ENCODE results near the gene GJA9.
A peak's percentile ranks its signal among the peaks of the same experiment; 100 is the strongest.
"Not testable (repeated sequence)": the region's sequence is repeated elsewhere in the genome, so short reads cannot be mapped to it uniquely, and the experiment has no call there.

The GJA9 gene

GRCh38 chr1:38873027-38873969 is 8.1 kb downstream of the GJA9 start, which contains the start of gene MYCBP:
Gene MYCBP, minus strand, starts transcription at chr1:38873348. Its CDS starts 43 bp downstream, at chr1:38873305.
- peak; percentile 78 for DNase-seq (ENCODE audit: low read depth)

DNA sequence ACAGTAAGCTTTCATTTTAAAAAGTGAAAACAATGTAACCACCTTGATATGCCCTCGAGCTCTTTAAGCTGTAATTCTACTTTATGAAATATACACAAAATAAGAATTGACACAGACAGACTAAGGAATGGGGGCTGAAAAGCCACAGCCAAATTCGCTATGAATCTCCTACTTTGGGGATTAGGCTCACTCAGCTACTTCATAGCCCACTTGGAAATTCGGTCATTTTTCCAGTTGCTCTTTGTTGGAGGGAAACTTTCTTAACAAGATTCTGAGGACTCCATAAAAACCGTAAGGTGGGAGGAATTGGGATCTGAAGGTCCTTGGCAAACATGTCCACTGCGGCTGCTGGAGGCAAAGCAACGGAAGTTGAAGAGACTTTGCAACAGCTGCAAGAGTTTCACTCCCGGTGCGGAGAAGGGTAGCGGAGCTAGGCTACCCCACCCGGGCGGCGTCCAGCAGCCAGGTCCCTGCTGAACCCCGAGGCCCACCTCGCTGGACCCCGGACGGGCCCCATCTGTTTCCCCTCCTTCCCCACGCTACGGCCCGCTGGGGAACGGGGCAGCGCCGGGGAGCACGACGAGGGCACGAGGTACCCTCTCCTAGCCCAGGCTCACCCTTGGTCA is 8.9 kb downstream of the GJA9 start:
- no peak for DNase-seq (ENCODE audit: low read depth)

- DNase-seq (ENCODE audit: low read depth), result no peak
These were observed 10.4 kb downstream of the GJA9 start for GRCh38 chr1:38870996-38871395.

DNA sequence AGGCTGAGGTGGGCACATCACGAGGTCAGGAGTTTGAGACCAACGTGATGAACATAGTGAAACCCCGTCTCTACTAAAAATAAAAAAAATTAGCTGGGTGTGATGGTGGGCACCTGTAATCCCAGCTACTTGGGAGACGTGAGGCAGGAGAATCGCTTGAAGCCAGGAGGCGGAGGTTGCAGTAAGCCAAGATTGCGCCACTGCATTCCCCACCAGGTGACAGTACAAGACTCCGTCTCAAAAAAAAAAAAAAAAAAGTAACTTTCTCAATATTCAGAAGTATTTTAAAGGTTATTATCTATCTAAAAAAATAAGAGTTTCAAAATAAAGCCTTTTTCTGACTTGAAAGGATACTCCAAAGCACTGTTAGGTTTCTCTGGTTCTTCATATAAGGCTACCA is 14.2 kb downstream of the GJA9 start:
- DNase-seq (ENCODE audit: low read depth), result no peak

GRCh38 chr1:38865112-38865715 is 16.2 kb downstream of the GJA9 start:
- no peak for DNase-seq (ENCODE audit: low read depth)

DNA sequence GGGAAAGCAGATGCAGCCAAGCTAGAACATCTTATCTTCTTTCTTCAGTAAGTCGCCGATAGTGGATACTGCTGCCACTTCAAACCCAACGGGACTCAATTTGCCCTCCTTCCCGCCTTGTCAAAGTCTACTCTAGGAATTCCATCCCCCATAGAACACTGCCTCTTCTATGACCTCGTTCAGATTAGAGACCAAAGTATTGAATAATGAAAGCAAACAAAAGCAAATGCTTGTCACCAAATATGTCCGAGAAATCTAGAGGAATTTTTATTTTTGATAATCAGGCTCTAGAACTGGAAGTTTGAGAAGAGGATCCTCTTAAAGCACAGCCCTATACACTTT is 21.0 kb downstream of the GJA9 start:
- no peak for DNase-seq (ENCODE audit: low read depth)

- DNase-seq (ENCODE audit: low read depth), result peak; percentile 82
These were observed 21.6 kb downstream of the GJA9 start, which contains the start of gene RRAGC for GRCh38 chr1:38859561-38860453. Gene RRAGC, minus strand, starts transcription at chr1:38859772. Its CDS starts 126 bp downstream, at chr1:38859646.

GRCh38 chr1:38858833-38859560 is 22.4 kb downstream of the GJA9 start:
- peak; percentile 30 for DNase-seq (ENCODE audit: low read depth)

DNA sequence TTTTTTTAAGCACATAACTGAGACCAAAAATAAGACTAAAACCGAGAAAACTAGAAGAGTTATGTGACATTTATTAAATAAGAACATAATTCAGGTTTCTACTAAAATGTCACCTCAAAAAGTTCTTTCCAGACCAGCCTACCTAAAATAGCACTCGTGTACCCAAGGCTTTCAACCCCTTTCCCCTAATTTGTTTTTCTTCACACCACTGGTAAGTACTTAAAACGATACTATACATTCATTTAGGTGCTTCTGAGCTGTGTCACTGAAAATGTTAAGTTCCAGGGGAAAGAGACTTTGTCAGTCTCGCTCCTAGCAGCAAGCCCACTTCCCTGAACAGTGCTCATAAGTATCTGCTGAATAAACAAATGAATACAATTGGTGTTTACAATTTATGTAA is 28.6 kb downstream of the GJA9 start:
- no peak for DNase-seq (ENCODE audit: low read depth)

GRCh38 chr1:38848071-38848470 is 33.3 kb downstream of the GJA9 start:
- no peak for DNase-seq (ENCODE audit: low read depth)

DNA sequence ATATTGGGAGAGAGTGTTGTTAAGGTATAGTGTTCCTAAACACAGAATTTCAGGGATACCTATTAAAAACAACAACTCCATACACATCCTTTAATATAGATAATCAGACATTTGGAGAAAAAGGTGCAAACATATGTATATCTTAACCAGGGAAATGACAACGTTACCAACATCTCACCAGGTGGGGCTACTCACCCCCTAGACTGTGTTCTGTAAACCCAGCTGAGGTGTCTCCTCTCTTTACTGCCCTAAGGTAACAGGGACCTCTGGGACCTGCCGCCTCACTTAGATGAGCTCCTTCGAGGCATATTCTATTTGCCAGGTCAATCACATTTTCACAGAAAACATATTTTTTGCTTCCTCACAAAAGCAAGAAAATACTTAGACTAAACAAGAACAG is 35.2 kb downstream of the GJA9 start:
- no peak for DNase-seq (ENCODE audit: low read depth)

GRCh38 chr1:38845088-38845487 is 36.3 kb downstream of the GJA9 start:
- not testable (repeated sequence) for DNase-seq (ENCODE audit: low read depth)

GRCh38 chr1:38840281-38840680 is 41.1 kb downstream of the GJA9 start:
- no peak for DNase-seq (ENCODE audit: low read depth)

GRCh38 chr1:38839363-38839762 is 42.0 kb downstream of the GJA9 start:
- DNase-seq (ENCODE audit: low read depth), result no peak

- DNase-seq (ENCODE audit: low read depth), result not testable (repeated sequence)
These were observed 45.1 kb downstream of the GJA9 start for GRCh38 chr1:38836316-38836715.

DNA sequence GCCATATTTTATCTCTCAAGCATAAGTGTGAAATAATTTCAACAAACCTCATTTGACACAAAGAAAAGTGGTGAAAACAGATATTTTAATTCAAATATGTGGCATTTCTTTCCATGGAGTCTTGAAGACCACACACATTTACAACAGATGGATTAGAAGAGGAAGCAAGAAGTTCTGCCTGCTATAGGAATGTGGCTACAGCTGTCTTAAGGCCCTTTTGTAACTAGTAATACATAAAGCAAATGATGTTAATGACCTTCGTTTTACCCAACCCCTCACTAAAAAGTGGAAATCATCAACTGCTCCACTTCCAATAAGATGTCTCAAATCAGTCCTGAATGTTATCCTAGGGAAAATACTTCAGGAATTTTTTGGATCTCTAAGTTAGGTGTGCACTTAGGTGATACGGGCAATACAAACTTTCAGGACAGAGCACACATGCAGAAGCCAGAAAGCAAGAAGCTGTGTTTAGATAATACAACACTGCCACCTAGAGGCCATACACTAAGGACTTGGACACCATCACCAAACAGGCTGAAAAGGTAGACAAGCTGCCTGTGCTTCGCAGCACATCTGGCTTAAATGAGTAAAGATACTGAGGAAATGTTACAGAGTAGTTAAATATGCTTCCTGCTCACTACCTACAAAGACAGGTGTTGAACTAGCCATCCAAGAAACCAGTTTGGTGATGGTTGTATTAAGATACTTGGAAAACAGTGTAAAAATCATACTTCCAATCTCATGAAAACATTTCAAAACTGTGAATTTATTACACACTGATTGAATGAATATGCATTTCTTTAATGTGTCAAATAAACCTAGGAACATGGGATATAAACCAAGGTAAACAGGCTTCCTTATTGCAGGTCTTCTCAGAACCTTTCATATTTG is 46.2 kb downstream of the GJA9 start:
- peak; percentile 63 for DNase-seq (ENCODE audit: low read depth)

DNA sequence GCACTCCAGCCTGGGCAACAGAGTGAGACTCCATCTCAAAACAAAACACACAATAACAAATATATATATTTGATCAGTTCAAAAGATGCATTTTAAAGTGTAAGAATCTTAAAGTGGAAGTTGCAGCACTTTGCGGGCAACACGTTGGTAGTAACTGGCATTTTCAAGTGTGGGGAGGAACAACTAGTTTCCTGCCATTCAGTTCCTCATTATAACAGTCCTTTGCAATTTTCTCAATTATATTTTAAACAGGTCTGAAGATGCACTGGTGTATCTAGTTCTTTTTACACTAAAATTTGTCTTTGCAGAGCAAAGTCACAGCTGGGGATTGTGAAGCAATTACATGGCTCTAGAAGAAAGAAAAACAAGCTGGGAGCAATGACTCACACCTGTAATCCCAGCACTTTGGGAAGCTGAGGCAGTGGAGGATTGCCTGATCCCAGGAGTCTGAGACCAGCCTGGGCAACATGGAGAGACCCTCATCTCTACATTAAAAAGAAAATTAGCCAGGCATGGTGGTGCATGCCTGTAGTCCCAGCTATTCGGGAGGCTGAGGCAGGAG is 47.1 kb downstream of the GJA9 start:
- no peak for DNase-seq (ENCODE audit: low read depth)

GRCh38 chr1:38833146-38833545 is 48.2 kb downstream of the GJA9 start:
- DNase-seq (ENCODE audit: low read depth), result no peak

DNA sequence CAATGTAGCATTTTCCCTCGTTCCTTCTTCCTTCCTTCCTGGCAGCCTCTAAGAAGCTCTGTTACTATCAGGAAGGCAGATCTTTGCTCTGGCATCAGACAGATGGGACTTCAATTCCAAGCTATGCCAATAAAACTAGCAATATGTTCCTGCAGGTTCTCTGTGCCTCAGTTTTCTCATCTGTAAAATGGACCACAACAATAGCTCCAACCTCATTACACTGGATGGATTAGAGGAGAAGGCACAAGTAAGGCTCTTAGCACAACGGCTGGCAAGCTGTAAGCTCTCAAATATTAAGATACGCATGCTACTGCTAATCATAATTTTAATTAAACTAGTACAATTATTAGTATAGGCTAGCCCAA is 49.0 kb downstream of the GJA9 start:
- no peak for DNase-seq (ENCODE audit: low read depth)
